Esophagus (tissue), 2 donors: ENCODE measurements around the gene SERTAD3. TPM values are rescaled to one million over a fixed set of nuclear protein-coding genes. Genes with fewer than 3 reads are reported as not detected.
"Not testable (repeated sequence)": the region's sequence is repeated elsewhere in the genome, so short reads cannot be mapped to it uniquely, and the experiment has no call there.

Experiments
- H3K27ac ChIP-seq, 2 donors: one replicate each; pipeline ENCODE4 v1.5.1; 2013; ENCODE audit warnings: low read depth in 2 of 2, mild to moderate bottlenecking in 2 of 2, inconsistent platforms in 1 of 2, low read length in 1 of 2, moderate library complexity in 1 of 2
- H3K27me3 ChIP-seq, 2 donors: one replicate each; pipeline ENCODE4 v1.6.1; 2013; ENCODE audit warnings: low read length in 2 of 2, control low read depth in 1 of 2, mild to moderate bottlenecking in 1 of 2; ENCODE audit not compliant: insufficient read depth in 2 of 2, control insufficient read depth in 1 of 2
- H3K36me3 ChIP-seq, 2 donors: one replicate each; pipeline ENCODE4 v1.6.1; 2013; ENCODE audit warnings: low read length in 1 of 2; ENCODE audit not compliant: control insufficient read depth in 2 of 2, insufficient read depth in 2 of 2
- H3K4me1 ChIP-seq, 2 donors: one replicate each; pipeline ENCODE4 v1.6.1; 2013; ENCODE audit warnings: low read length in 1 of 2; ENCODE audit not compliant: control insufficient read depth in 2 of 2, insufficient read depth in 2 of 2
- H3K4me3 ChIP-seq, 2 donors: one replicate each; pipeline ENCODE4 v1.5.1; 2013; ENCODE audit warnings: low read length in 2 of 2, mild to moderate bottlenecking in 2 of 2, low read depth in 1 of 2, moderate library complexity in 1 of 2
- H3K9me3 ChIP-seq, 2 donors: one replicate each; pipeline ENCODE4 v1.6.1; 2013; ENCODE audit warnings: mild to moderate bottlenecking in 2 of 2, low read depth in 1 of 2, low read length in 1 of 2, moderate library complexity in 1 of 2; ENCODE audit not compliant: control insufficient read depth in 2 of 2, insufficient read depth in 1 of 2
- WGBS, 2 donors: extraction: QIAGEN DNeasy Blood & Tissue Kit; methylation state at CpG; one replicate each; pipeline ENCODE4 v1.1.7; 2013; 5-methylcytosine and 5-hydroxymethylcytosine counted together
- polyA plus RNA-seq, 2 donors: library from polyadenylated mRNA; stranded (reverse); fragments of 200-250 nt; gene quantifications; one replicate each; pipeline ENCODE4 v1.2.3, GENCODE V29; 2013
- donor health status: healthy with polysubstance abuse.
- donor health status: Bipolar disorder and iron deficiency.

The SERTAD3 gene
- polyA plus RNA-seq, 2 donors = 12.2 to 19.1 TPM

GRCh38 chr19:40431698-40432097, 12.4 kb downstream of the SERTAD3 start:
- 89 to 95% methylated on average over 3 of the region's 3 CpGs for whole genome bisulfite sequencing, 2 donors
- H3K27ac ChIP-seq = no peak overlapping the region
- H3K4me1 ChIP-seq = peaks cover 2% of the 10 kb centered on the region in 2 donors
- H3K36me3 ChIP-seq = no peaks in the 10 kb centered on the region
- no peak overlapping the region for H3K4me3 ChIP-seq
- H3K27me3 ChIP-seq = no peaks in the 10 kb centered on the region
- H3K9me3 ChIP-seq = no peaks in the 10 kb centered on the region

- not testable (repeated sequence) for H3K27me3 ChIP-seq, H3K36me3 ChIP-seq, H3K4me1 ChIP-seq, H3K4me3 ChIP-seq, H3K27ac ChIP-seq, H3K9me3 ChIP-seq
- WGBS, 2 donors = 87 to 89% methylated on average over 10 of the region's 10 CpGs
Observed at GRCh38 chr19:40430242-40430641, 13.9 kb downstream of the SERTAD3 start.

GRCh38 chr19:40428197-40428596, 15.9 kb downstream of the SERTAD3 start:
- not testable (repeated sequence) for H3K4me1 ChIP-seq, H3K4me3 ChIP-seq, H3K9me3 ChIP-seq, H3K36me3 ChIP-seq, H3K27ac ChIP-seq, H3K27me3 ChIP-seq
- 93 to 94% methylated on average over 7 of the region's 7 CpGs for WGBS, 2 donors

- Histone ChIP-seq H3K27ac (peak within 1 kb of the TSS; percentile 99 to 100), H3K27me3 (no peaks in the 10 kb centered on the region), H3K4me3 (peak within 1 kb of the TSS; percentile 80 to 88), H3K9me3 (no peaks in the 10 kb centered on the region), H3K4me1 (peaks cover 3 to 11% of the 10 kb centered on the region in 2 donors), H3K36me3 (peaks cover 0 to 11% of the 10 kb centered on the region in 2 donors)
- WGBS, 2 donors = 0% methylated on average over 73 to 75 of the region's 75 CpGs
Observed at GRCh38 chr19:40425450-40426287, 18.5 kb downstream of the SERTAD3 start, which contains the start of gene SERTAD1. TSS of gene SERTAD1 (minus strand) at chr19:40425992. CDS start at chr19:40423546, 2,446 bp downstream.

GRCh38 chr19:40424637-40425449, 19.3 kb downstream of the SERTAD3 start:
- peak overlapping the region; percentile 99 to 100 for H3K27ac ChIP-seq
- H3K27me3 ChIP-seq = no peaks in the 10 kb centered on the region
- H3K4me3 ChIP-seq = peak overlapping the region; percentile 80 to 88
- H3K36me3 ChIP-seq = peaks cover 0 to 11% of the 10 kb centered on the region in 2 donors
- WGBS, 2 donors = 1% methylated on average over 27 to 28 of the region's 28 CpGs
- H3K4me1 ChIP-seq = peaks cover 3 to 11% of the 10 kb centered on the region in 2 donors
- no peaks in the 10 kb centered on the region for H3K9me3 ChIP-seq

- H3K4me3 ChIP-seq = peak overlapping the region in 1 of 2 donors; percentile 88
- WGBS, 2 donors = 93 to 95% methylated on average over 6 of the region's 6 CpGs
- peaks cover 3 to 11% of the 10 kb centered on the region in 2 donors for H3K4me1 ChIP-seq
- no peak overlapping the region for H3K27ac ChIP-seq
- no peaks in the 10 kb centered on the region for H3K27me3 ChIP-seq
- H3K9me3 ChIP-seq = no peaks in the 10 kb centered on the region
- H3K36me3 ChIP-seq = peaks cover 0 to 11% of the 10 kb centered on the region in 2 donors
Observed at GRCh38 chr19:40423938-40424337, 20.2 kb downstream of the SERTAD3 start.

- no peaks in the 10 kb centered on the region for H3K9me3 ChIP-seq
- H3K36me3 ChIP-seq = peaks cover 0 to 11% of the 10 kb centered on the region in 2 donors
- H3K27ac ChIP-seq = peak overlapping the region; percentile 35 to 78
- H3K4me3 ChIP-seq = no peak overlapping the region
- peaks cover 3 to 9% of the 10 kb centered on the region in 2 donors for H3K4me1 ChIP-seq
- 86 to 87% methylated on average over 31 of the region's 31 CpGs for WGBS, 2 donors
- H3K27me3 ChIP-seq = no peaks in the 10 kb centered on the region
Observed at GRCh38 chr19:40422748-40423566, 21.2 kb downstream of the SERTAD3 start.

- Histone ChIP-seq H3K9me3 (no peaks in the 10 kb centered on the region), H3K36me3 (peaks cover 0 to 11% of the 10 kb centered on the region in 2 donors), H3K4me3 (peak overlapping the region in 1 of 2 donors; percentile 70), H3K27me3 (no peaks in the 10 kb centered on the region), H3K4me1 (peaks cover 3 to 9% of the 10 kb centered on the region in 2 donors), H3K27ac (peak overlapping the region; percentile 99 to 100)
- WGBS, 2 donors = 72 to 78% methylated on average over 16 of the region's 16 CpGs
Observed at GRCh38 chr19:40421993-40422747, 22.0 kb downstream of the SERTAD3 start.
